HEK293T (cell line): Measurements from ENCODE around the gene METTL5.

Experiments used
- CTCF ChIA-PET: fragments of 350-600 bp; formaldehyde crosslinking; extraction: SDS; loops from one replicate; lab custom pipeline; 2021; ENCODE audit warnings: antibody characterized with exemption, inconsistent platforms; lab: Yijun Ruan, JAX
- POLR2A ChIA-PET: fragments of 350-600 bp; formaldehyde crosslinking; extraction: SDS; loops from one replicate; lab custom pipeline; 2020; ENCODE audit warnings: antibody characterized with exemption, inconsistent platforms; lab: Yijun Ruan, JAX
- DNase-seq: peaks from one replicate; pipeline ENCODE4 v3.0.0; 2012; ENCODE audit warnings: mixed read lengths; ENCODE audit errors: extremely low spot score
- ARNT ChIP-seq: fragments of 450-650 bp; IDR thresholded peaks from 2 replicates; pipeline ENCODE4 v1.6.1; 2017; ENCODE audit warnings: mild to moderate bottlenecking
- BHLHE40 ChIP-seq: fragments of 450-650 bp; IDR thresholded peaks from 2 replicates; pipeline ENCODE4 v1.6.1; 2016; ENCODE audit warnings: mild to moderate bottlenecking, moderate library complexity, borderline replicate concordance
- CTBP1 ChIP-seq: fragments of 450-650 bp; IDR thresholded peaks from 2 replicates; pipeline ENCODE4 v1.6.1; 2016; ENCODE audit warnings: borderline replicate concordance
- ELF4 ChIP-seq: fragments of 450-650 bp; IDR thresholded peaks from 2 replicates; pipeline ENCODE4 v1.6.1; 2017; ENCODE audit warnings: antibody characterized with exemption
- FOXA1 ChIP-seq: fragments of 450-650 bp; IDR thresholded peaks from 2 replicates; pipeline ENCODE4 v1.6.1; 2016; ENCODE audit warnings: mild to moderate bottlenecking
- FOXK2 ChIP-seq: fragments of 450-650 bp; IDR thresholded peaks from 2 replicates; pipeline ENCODE4 v1.6.1; 2016; ENCODE audit warnings: mild to moderate bottlenecking
- FOXM1 ChIP-seq: fragments of 450-650 bp; IDR thresholded peaks from 2 replicates; pipeline ENCODE4 v1.6.1; 2017; ENCODE audit warnings: mild to moderate bottlenecking, borderline replicate concordance
- HDGF ChIP-seq: fragments of 450-650 bp; IDR thresholded peaks from 2 replicates; pipeline ENCODE4 v1.6.1; 2017; ENCODE audit warnings: antibody characterized with exemption, borderline replicate concordance
- L3MBTL2 ChIP-seq: fragments of 450-650 bp; conservative IDR thresholded peaks from 2 replicates; pipeline ENCODE4 v1.6.1; 2016; ENCODE audit warnings: mild to moderate bottlenecking
- LEF1 ChIP-seq: fragments of 450-650 bp; IDR thresholded peaks from 2 replicates; pipeline ENCODE4 v1.6.1; 2017; ENCODE audit warnings: mild to moderate bottlenecking, borderline replicate concordance
- NFRKB ChIP-seq: fragments of 450-650 bp; IDR thresholded peaks from 2 replicates; pipeline ENCODE4 v1.6.1; 2016; ENCODE audit warnings: mild to moderate bottlenecking, moderate library complexity
- PKNOX1 ChIP-seq: fragments of 450-650 bp; IDR thresholded peaks from 2 replicates; pipeline ENCODE4 v1.6.1; 2016
- SP1 ChIP-seq: fragments of 450-650 bp; IDR thresholded peaks from 2 replicates; pipeline ENCODE4 v1.6.1; 2017
- SUZ12 ChIP-seq: fragments of 450-650 bp; IDR thresholded peaks from 2 replicates; pipeline ENCODE4 v1.6.1; 2016; ENCODE audit warnings: mild to moderate bottlenecking
- TARDBP ChIP-seq: fragments of 450-650 bp; IDR thresholded peaks from 2 replicates; pipeline ENCODE4 v1.6.1; 2016
- ZNF384 ChIP-seq: fragments of 450-650 bp; IDR thresholded peaks from 2 replicates; pipeline ENCODE4 v1.6.1; 2016

The METTL5 gene

GRCh38 chr2:169803480-169803879 lies 21.2 kb downstream of the METTL5 start:
- no peak for TF ChIP-seq L3MBTL2
- TF ChIP-seq ZNF384: no peak
- no peak for TF ChIP-seq FOXK2
- no peak for TF ChIP-seq ELF4
- no peak for TF ChIP-seq ARNT
- no peak for TF ChIP-seq NFRKB
- no peak for TF ChIP-seq SUZ12
- TF ChIP-seq FOXM1: no peak
- no peak for TF ChIP-seq LEF1
- TF ChIP-seq CTBP1: no peak
- no peak for TF ChIP-seq TARDBP
- TF ChIP-seq SP1: no peak
- TF ChIP-seq BHLHE40: no peak
- TF ChIP-seq FOXA1: no peak
- no peak for TF ChIP-seq HDGF
- no peak for TF ChIP-seq PKNOX1
- ChIA-PET CTCF (interaction anchor here (0.7 kb wide), 1 partner anchor 737 kb away, joined by 3 read pairs; no protein-coding TSS in a partner anchor), POLR2A (no interaction called here)
- no peak for DNase-seq

- TF ChIP-seq SP1 (no peak), FOXA1 (no peak), ZNF384 (peak; percentile 57; the same call in 1 of the 2 replicates), FOXK2 (no peak)
- ChIA-PET POLR2A (interaction anchor here (0.7 to 1.2 kb wide), 6 partner anchors 9 to 290 kb away, joined by 3 to 7 read pairs (median 4); partner anchors contain the start of genes KLHL23, KLHL41 and UBR3), CTCF (no interaction called here)
- peak; percentile 97 for DNase-seq
Measured at GRCh38 chr2:169798718-169799592, 25.8 kb downstream of the METTL5 start, which contains the start of gene SSB. Gene SSB, plus strand, starts transcription at chr2:169798871. Its CDS starts 2,090 bp downstream, at chr2:169800961.

GRCh38 chr2:169798397-169798717 lies 26.3 kb downstream of the METTL5 start:
- no peak for DNase-seq
- TF ChIP-seq SUZ12 (no peak), ELF4 (no peak), ZNF384 (no peak), ARNT (no peak), LEF1 (no peak), CTBP1 (no peak), TARDBP (no peak), FOXM1 (no peak), FOXA1 (no peak)
- CTCF ChIA-PET: no interaction called here
- POLR2A ChIA-PET: interaction anchor here (0.7 to 1.2 kb wide), 6 partner anchors 8 to 289 kb away, joined by 3 to 7 read pairs (median 4); partner anchors contain the start of genes KLHL23, KLHL41 and UBR3

- CTCF ChIA-PET: no interaction called here
- POLR2A ChIA-PET: no interaction called here
- TF ChIP-seq FOXK2 (no peak), CTBP1 (no peak), NFRKB (no peak), HDGF (no peak), FOXA1 (no peak), ARNT (no peak), SP1 (no peak), L3MBTL2 (no peak), BHLHE40 (no peak), TARDBP (no peak), ZNF384 (no peak), LEF1 (no peak), FOXM1 (no peak)
- no peak for DNase-seq
Measured at GRCh38 chr2:169797601-169798000, 27.1 kb downstream of the METTL5 start.

GRCh38 chr2:169796441-169796840 lies 28.3 kb downstream of the METTL5 start:
- CTCF ChIA-PET: interaction anchor here (0.6 kb wide), 1 partner anchor 857 kb away, joined by 3 read pairs; no protein-coding TSS in a partner anchor
- DNase-seq: no peak
- POLR2A ChIA-PET: interaction anchor here (0.7 kb wide), 1 partner anchor 264 kb away, joined by 3 read pairs; no protein-coding TSS in a partner anchor
- no peak for TF ChIP-seq BHLHE40
- TF ChIP-seq ZNF384: no peak
- TF ChIP-seq LEF1: no peak
- no peak for TF ChIP-seq SP1
- no peak for TF ChIP-seq SUZ12
- no peak for TF ChIP-seq FOXM1
- TF ChIP-seq ELF4: no peak
- TF ChIP-seq FOXK2: no peak
- TF ChIP-seq PKNOX1: no peak
- TF ChIP-seq TARDBP: no peak
- TF ChIP-seq CTBP1: no peak
- no peak for TF ChIP-seq ARNT
- no peak for TF ChIP-seq FOXA1
- TF ChIP-seq HDGF: no peak
- no peak for TF ChIP-seq NFRKB
- no peak for TF ChIP-seq L3MBTL2

GRCh38 chr2:169795181-169795580 lies 29.5 kb downstream of the METTL5 start:
- CTCF ChIA-PET: no interaction called here
- TF ChIP-seq PKNOX1 (no peak), FOXK2 (no peak), L3MBTL2 (no peak), TARDBP (no peak), SUZ12 (no peak), HDGF (no peak), SP1 (no peak)
- POLR2A ChIA-PET: interaction anchor here (0.7 to 0.8 kb wide), 2 partner anchors 15 to 331 kb away, joined by 3 read pairs; no protein-coding TSS in a partner anchor
- no peak for DNase-seq
